Fibroblast of skin of left quadriceps (primary cell): ENCODE measurements around the gene COBLL1.

Source experiments
- DNase-seq, 2 experiments: peaks; one replicate each; pipeline ENCODE4 v3.0.0-alpha.2; 2013; ENCODE audit warnings: low read depth in 2 of 2

COBLL1 gene

GRCh38 chr2:164717000-164717803 is 124.4 kb downstream of the COBLL1 start:
- peak in 1 of 2 experiments; percentile 22 for DNase-seq

GRCh38 chr2:164714471-164714870 is 127.2 kb downstream of the COBLL1 start:
- no peak for DNase-seq

GRCh38 chr2:164711766-164712138 is 129.9 kb downstream of the COBLL1 start:
- no peak for DNase-seq

- DNase-seq = no peak
Observed at GRCh38 chr2:164710837-164711765, 130.5 kb downstream of the COBLL1 start.

- DNase-seq = peak; percentile 57 to 59
Observed at GRCh38 chr2:164710252-164710836, 131.3 kb downstream of the COBLL1 start.

- DNase-seq = peak; percentile 59 to 62
Observed at GRCh38 chr2:164706522-164706921, 135.1 kb downstream of the COBLL1 start.

- no peak for DNase-seq
Observed at GRCh38 chr2:164705412-164706167, 136.0 kb downstream of the COBLL1 start.

GRCh38 chr2:164703915-164704706 is 137.5 kb downstream of the COBLL1 start:
- DNase-seq = no peak

GRCh38 chr2:164701565-164701964 is 140.1 kb downstream of the COBLL1 start:
- DNase-seq = no peak

- no peak for DNase-seq
Observed at GRCh38 chr2:164700390-164700789, 141.2 kb downstream of the COBLL1 start.

GRCh38 chr2:164697688-164698461 is 143.7 kb downstream of the COBLL1 start:
- DNase-seq = no peak

- DNase-seq = no peak
Observed at GRCh38 chr2:164696634-164697033, 145.0 kb downstream of the COBLL1 start.

- no peak for DNase-seq
Observed at GRCh38 chr2:164694275-164694695, 147.3 kb downstream of the COBLL1 start.

- DNase-seq = no peak
Observed at GRCh38 chr2:164693834-164694233, 147.8 kb downstream of the COBLL1 start.

GRCh38 chr2:164693390-164693789 is 148.2 kb downstream of the COBLL1 start:
- DNase-seq = no peak

GRCh38 chr2:164692958-164693357 is 148.7 kb downstream of the COBLL1 start:
- no peak for DNase-seq

GRCh38 chr2:164692114-164692513 is 149.5 kb downstream of the COBLL1 start:
- peak in 1 of 2 experiments; percentile 13 for DNase-seq

- no peak for DNase-seq
Observed at GRCh38 chr2:164691346-164691887, 150.2 kb downstream of the COBLL1 start.

- no peak for DNase-seq
Observed at GRCh38 chr2:164690361-164690760, 151.3 kb downstream of the COBLL1 start.
